HL-60 (cell line): ENCODE measurements around the gene TSACC.

Source experiments
- CTCF ChIP-seq: IDR thresholded peaks from one replicate; pipeline ENCODE4 v1.5.1; 2011; ENCODE audit warnings: low read length, control low read depth, inconsistent platforms; ENCODE audit not compliant: insufficient read depth
- REST ChIP-seq: IDR thresholded peaks from 2 replicates; pipeline ENCODE4 v1.6.1; 2012; ENCODE audit warnings: low read depth; ENCODE audit not compliant: insufficient replicate concordance

GRCh38 chr1:156392452-156392853 is 54.1 kb downstream of the TSACC start:
- TF ChIP-seq CTCF (no peak), REST (no peak)
